Ovary (tissue), 9 donors: ENCODE measurements around the gene SUSD6. TPM values are rescaled to one million over a fixed set of nuclear protein-coding genes. Genes with fewer than 3 reads are reported as not detected.

Source experiments
- DNase-seq, 5 donors: peaks; one replicate each; pipeline ENCODE4 v3.0.0-alpha.2; 2019 to 2020
- H3K27ac ChIP-seq, 2 donors: fragments of 200-600 bp; one replicate each; pipeline versions ENCODE4 v1.5.1 to v1.8.0; 2019 to 2022
- H3K27me3 ChIP-seq: fragments of 200-600 bp; one replicate; pipeline ENCODE4 v1.8.0; 2022
- H3K36me3 ChIP-seq: fragments of 200-600 bp; sonication (generic); one replicate; pipeline ENCODE4 v1.5.1; 2019
- H3K4me1 ChIP-seq: one replicate; pipeline ENCODE4 v1.8.1; 2013; ENCODE audit warnings: mild to moderate bottlenecking, moderate library complexity; ENCODE audit not compliant: insufficient read depth
- H3K4me3 ChIP-seq: fragments of 200-600 bp; sonication (generic); one replicate; pipeline ENCODE4 v1.5.1; 2017
- H3K9me3 ChIP-seq, 2 donors: fragments of 200-600 bp in 1 of 2; sonication (generic) in 1 of 2; one replicate each; pipeline versions ENCODE4 v1.5.1 to v1.8.1; 2013 to 2019; ENCODE audit warnings: mild to moderate bottlenecking in 1 of 2, moderate library complexity in 1 of 2
- EP300 ChIP-seq: sonication (generic); formaldehyde crosslinking; IDR thresholded peaks from one replicate; pipeline ENCODE4 v1.6.1; 2017; ENCODE audit warnings: antibody characterized with exemption
- POLR2A ChIP-seq: fragments of 450-650 bp; IDR thresholded peaks from one replicate; pipeline ENCODE4 v1.6.1; 2017; ENCODE audit warnings: antibody characterized with exemption, mild to moderate bottlenecking, moderate library complexity
- WGBS, 3 donors: extraction: QIAGEN DNeasy Blood & Tissue Kit in 1 of 3; methylation state at CpG; one replicate each; pipeline versions ENCODE4 v1.1.5 to v1.1.7; 2013 to 2017; 5-methylcytosine and 5-hydroxymethylcytosine counted together
- intact Hi-C, 4 donors: fragments of 100-400 bp; cut with DNase I; formaldehyde crosslinking; loops; one replicate each; pipeline versions ENCODE4 v1.11.0 to v1.15.1; 2022 to 2023
- polyA plus RNA-seq, 2 donors: library from polyadenylated mRNA; stranded (reverse); fragments of 200-250 nt in 1 of 2; fragments of 350-450 nt in 1 of 2; fragmentation: Illumina TruSeq in 1 of 2; extraction: RNeasy Lipid Tissue Mini Kit (QIAGEN cat#74804) in 1 of 2; gene quantifications; one replicate each; pipeline ENCODE4 v1.2.3, GENCODE V29; 2013 to 2014
- total RNA-seq, 7 donors: library from RNA; depleted of rRNA in 2 of 7; stranded (reverse); fragments of >200 nt in 2 of 7; fragmentation: NEBNext Ultra II Directional in 3 of 7; extraction: Animal tissue kit (Norgen Biotek cat#: 25700) in 3 of 7; gene quantifications; one replicate each; pipeline versions ENCODE4 v1.1.0 to v1.2.4, GENCODE V29; 2016 to 2023
- TF ChIP-seq, protein P1 (sequence below), 3 donors: fragments of 450-650 bp in 2 of 3; fragments of 200-600 bp in 1 of 3; IDR thresholded peaks; one replicate each; pipeline versions ENCODE4 v1.5.1 to v1.8.0; 2016 to 2022; ENCODE audit warnings: antibody characterized with exemption in 3 of 3, mild to moderate bottlenecking in 1 of 3
- donor health status: DM: no; HTN: no; CAD: no; lungs with moderate emphysema.
- donor health status: DM: no; HTN: no; CAD: no.
- donor health status: Bipolar disorder and iron deficiency.
- donor health status: DM: yes; HTN: yes; CAD: no.
- donor health status: DM: no; HTN: no; CAD: no.
- donor health status: DM: yes; HTN: yes; CAD: no.

The SUSD6 gene
- total and polyA plus RNA-seq, 9 donors: 12.6 to 35.3 (median 27.7) TPM

DNA sequence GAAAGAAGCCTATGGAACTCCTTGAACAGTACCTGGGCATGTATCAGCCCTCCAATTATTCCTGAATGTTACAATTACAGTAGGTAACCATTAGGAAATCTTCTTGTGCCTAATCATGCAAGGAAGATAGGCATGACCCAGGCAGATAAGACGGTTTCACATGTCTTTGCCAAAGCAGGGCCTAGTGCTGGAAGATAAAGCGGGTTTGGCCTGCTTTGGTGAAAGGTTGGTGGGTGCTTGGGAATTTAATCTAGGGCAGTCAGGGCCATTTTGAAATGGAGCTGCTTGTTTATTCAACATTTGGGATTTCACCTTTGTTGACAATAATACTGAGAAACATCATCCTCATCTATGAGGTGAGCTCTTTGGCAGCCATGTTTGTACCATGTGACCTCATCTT, 143.1 kb downstream of the SUSD6 start:
- H3K27ac ChIP-seq: no peak overlapping the region
- H3K4me3 ChIP-seq: no peak overlapping the region
- no peaks in the 10 kb centered on the region for H3K4me1 ChIP-seq
- no peaks in the 10 kb centered on the region for H3K36me3 ChIP-seq
- 94 to 96% (median 95%) methylated on average over 2 of the region's 2 CpGs for WGBS, 3 donors
- no peaks in the 10 kb centered on the region for H3K27me3 ChIP-seq
- intact Hi-C loops: no loop called here
- H3K9me3 ChIP-seq: no peaks in the 10 kb centered on the region
- TF ChIP-seq EP300 (no peak), POLR2A (no peak)
- TF ChIP-seq, protein P1, sequence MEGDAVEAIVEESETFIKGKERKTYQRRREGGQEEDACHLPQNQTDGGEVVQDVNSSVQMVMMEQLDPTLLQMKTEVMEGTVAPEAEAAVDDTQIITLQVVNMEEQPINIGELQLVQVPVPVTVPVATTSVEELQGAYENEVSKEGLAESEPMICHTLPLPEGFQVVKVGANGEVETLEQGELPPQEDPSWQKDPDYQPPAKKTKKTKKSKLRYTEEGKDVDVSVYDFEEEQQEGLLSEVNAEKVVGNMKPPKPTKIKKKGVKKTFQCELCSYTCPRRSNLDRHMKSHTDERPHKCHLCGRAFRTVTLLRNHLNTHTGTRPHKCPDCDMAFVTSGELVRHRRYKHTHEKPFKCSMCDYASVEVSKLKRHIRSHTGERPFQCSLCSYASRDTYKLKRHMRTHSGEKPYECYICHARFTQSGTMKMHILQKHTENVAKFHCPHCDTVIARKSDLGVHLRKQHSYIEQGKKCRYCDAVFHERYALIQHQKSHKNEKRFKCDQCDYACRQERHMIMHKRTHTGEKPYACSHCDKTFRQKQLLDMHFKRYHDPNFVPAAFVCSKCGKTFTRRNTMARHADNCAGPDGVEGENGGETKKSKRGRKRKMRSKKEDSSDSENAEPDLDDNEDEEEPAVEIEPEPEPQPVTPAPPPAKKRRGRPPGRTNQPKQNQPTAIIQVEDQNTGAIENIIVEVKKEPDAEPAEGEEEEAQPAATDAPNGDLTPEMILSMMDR (IDR thresholded peaks at IDR 0.05): no peak
- DNase-seq: no peak

DNA sequence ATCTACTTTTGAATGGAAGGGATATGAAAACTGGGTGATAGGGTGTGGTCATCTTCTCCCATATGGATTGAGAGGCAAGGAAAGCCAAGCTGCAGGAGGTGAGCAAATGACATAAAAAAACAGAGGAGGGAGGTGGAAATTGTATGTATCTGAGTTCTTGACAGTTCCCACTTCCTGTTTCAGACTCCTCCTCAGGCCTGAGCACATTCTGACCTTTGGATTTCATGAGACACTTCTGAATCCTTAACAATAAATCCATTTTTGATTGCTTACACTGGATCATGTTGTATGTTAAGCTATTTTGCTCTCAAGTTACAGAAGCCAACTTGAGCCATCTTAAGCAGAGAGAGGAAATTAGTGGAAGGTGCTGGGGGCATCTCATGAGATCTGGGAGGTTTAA, 143.9 kb downstream of the SUSD6 start:
- Histone ChIP-seq H3K4me3 (no peak overlapping the region), H3K27ac (no peak overlapping the region), H3K9me3 (no peaks in the 10 kb centered on the region), H3K36me3 (no peaks in the 10 kb centered on the region), H3K27me3 (no peaks in the 10 kb centered on the region), H3K4me1 (no peaks in the 10 kb centered on the region)
- no peak for DNase-seq
- intact Hi-C loops: no loop called here
- TF ChIP-seq EP300 (no peak), POLR2A (no peak)
- TF ChIP-seq, protein P1 (IDR thresholded peaks at IDR 0.05): no peak

DNA sequence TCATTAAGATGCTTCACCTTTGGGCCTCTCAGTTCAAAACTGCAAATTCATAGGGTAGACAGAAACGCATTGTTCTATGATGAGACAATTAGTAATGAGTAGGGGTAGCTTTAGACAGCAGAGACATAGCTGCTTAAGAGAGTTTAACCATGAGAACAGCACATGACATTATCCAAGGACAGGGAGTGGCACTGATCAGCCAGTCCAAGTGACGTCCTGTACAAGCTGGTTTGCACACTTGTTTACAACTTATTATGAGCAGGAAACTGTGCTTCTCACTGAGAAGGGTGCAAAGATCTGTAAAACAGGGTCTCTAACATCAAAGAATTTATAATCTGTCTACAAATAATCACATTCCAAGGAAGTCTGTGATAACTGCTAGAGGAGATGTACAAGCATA, 144.4 kb downstream of the SUSD6 start:
- intact Hi-C loops: no loop called here
- no peak for TF ChIP-seq EP300
- Histone ChIP-seq H3K27me3 (no peaks in the 10 kb centered on the region), H3K27ac (no peak overlapping the region), H3K9me3 (no peaks in the 10 kb centered on the region), H3K36me3 (no peaks in the 10 kb centered on the region), H3K4me1 (no peaks in the 10 kb centered on the region), H3K4me3 (no peak overlapping the region)
- WGBS, 3 donors: 60 to 74% (median 71%) methylated on average over 2 of the region's 2 CpGs
- DNase-seq: no peak

DNA sequence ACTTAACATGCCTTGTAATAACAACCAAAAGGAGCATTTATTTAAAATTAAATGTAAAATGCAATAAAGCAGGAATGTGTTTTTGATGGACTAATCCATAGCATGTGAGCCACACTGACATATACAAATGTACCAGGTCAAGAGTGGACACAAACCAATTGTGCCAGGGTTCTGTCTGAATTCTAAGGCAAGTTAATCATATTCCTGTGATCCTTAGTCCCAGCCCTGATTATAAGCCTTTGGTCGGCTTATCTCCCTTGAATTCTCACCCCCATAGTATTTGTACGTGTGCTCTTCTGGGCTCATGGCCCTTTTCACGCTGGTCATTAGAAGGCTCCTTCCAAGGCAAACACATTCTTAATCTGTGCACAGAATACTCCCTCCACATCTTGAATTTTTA, 144.9 kb downstream of the SUSD6 start:
- Histone ChIP-seq H3K27ac (no peak overlapping the region), H3K36me3 (no peaks in the 10 kb centered on the region), H3K4me1 (no peaks in the 10 kb centered on the region), H3K9me3 (no peaks in the 10 kb centered on the region), H3K27me3 (no peaks in the 10 kb centered on the region), H3K4me3 (no peak overlapping the region)
- 64 to 88% (median 85%) methylated on average over 3 of the region's 3 CpGs for WGBS, 3 donors
- intact Hi-C loops: no loop called here
- no peak for DNase-seq
- TF ChIP-seq, protein P1 (IDR thresholded peaks at IDR 0.05): no peak
- TF ChIP-seq POLR2A (no peak), EP300 (no peak)

DNA sequence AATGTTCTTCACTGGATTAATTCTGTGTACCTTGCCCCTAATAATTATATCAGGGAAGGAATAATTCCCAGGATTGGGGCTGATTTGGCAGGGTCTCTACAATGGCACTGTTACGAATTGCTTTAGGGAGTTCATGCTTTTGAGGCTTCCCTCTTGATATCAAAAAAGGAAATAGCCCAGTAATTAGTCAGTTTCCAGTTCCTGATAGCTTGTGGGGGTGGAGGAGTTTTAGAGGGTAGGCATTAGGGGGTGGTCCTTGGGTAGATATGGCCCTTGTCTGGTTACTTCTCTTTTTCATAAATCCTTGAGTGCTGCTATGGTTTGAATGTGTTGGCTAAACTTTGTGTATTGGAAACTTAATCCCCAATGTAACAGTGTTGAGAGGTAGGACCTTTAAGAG, 149.4 kb downstream of the SUSD6 start:
- intact Hi-C loops: no loop called here
- no peaks in the 10 kb centered on the region for H3K9me3 ChIP-seq
- H3K4me3 ChIP-seq: no peak overlapping the region
- H3K4me1 ChIP-seq: no peaks in the 10 kb centered on the region
- H3K27ac ChIP-seq: no peak overlapping the region
- DNase-seq: no peak
- WGBS, 3 donors: 47 to 71% (median 62%) methylated on average over 1 of the region's 1 CpG
- no peaks in the 10 kb centered on the region for H3K36me3 ChIP-seq
- H3K27me3 ChIP-seq: no peaks in the 10 kb centered on the region
- TF ChIP-seq POLR2A: no peak
- TF ChIP-seq, protein P1 (IDR thresholded peaks at IDR 0.05): no peak
